ENCODE measurements around the gene PIAS4. TPM values are rescaled to one million over a fixed set of nuclear protein-coding genes. Genes with fewer than 3 reads are reported as not detected.

PIAS4 gene
- total and polyA plus RNA-seq, 2 donors (not counting 3 experiments of a cell fraction or from before 2014, with no cell fraction given): 26.2 to 46.2 TPM

- dilution Hi-C loops (cut with MboI; ENCODE audit: extremely low pct_ligation_motif_present, low sequenced_read_pairs): no loop called here
- Histone ChIP-seq H3K4me3 (replicated peaks in 1 of 3; ENCODE audit: insufficient read depth in 1 of 3, low read depth in 1 of 3, low read length in 3 of 3) (peak within 1 kb of the TSS; percentile 79 to 93 (median 86)), H4K20me1 (replicated peaks; ENCODE audit: control insufficient read depth, extremely low read depth, insufficient read depth, low read length) (no peaks in the 10 kb centered on the region), H2AFZ (ENCODE audit: low read depth, low read length) (no peak within 1 kb of the TSS), H3K36me3 (ENCODE audit: control insufficient read depth in 2 of 2, extremely low read depth in 1 of 2, insufficient read depth in 2 of 2, low read length in 2 of 2) (peaks cover 14 to 25% of the 10 kb centered on the region in 2 experiments), H3K27ac (ENCODE audit: insufficient read depth, low read depth, low read length) (peak within 1 kb of the TSS; percentile 92), H3K4me1 (ENCODE audit: control insufficient read depth, extremely low read depth, insufficient read depth, low read length) (peaks cover 23% of the 10 kb centered on the region), H3K27me3 (ENCODE audit: control insufficient read depth in 2 of 2, insufficient read depth in 2 of 2, low read length in 2 of 2) (no peaks in the 10 kb centered on the region), H3K9me3 (replicated peaks; ENCODE audit: control insufficient read depth, insufficient read depth, low read length) (no peaks in the 10 kb centered on the region), H3K9me1 (replicated peaks; ENCODE audit: control insufficient read depth, extremely low read depth, insufficient read depth, low read length) (no peaks in the 10 kb centered on the region), H3K79me2 (ENCODE audit: control insufficient read depth, insufficient read depth, low read length) (peaks cover 46% of the 10 kb centered on the region), H3K4me2 (ENCODE audit: insufficient read depth, low read length) (peak within 1 kb of the TSS; percentile 75), H3K9ac (replicated peaks; ENCODE audit: extremely low read depth, insufficient read depth, low read length) (peak within 1 kb of the TSS; percentile 98)
- DNase-seq (ENCODE audit: low read depth, low spot score) (peak; percentile 99), FAIRE-seq (peak; percentile 98)
- POLR2A ChIA-PET: interaction anchor here (1.0 to 4.9 kb wide), 4 partner anchors 10 to 17 kb away, joined by 3 to 82 read pairs (median 4); partner anchors contain the start of gene EEF2
- BruUV-seq (replicated peaks): no TSS peak
- TF ChIP-seq POLR2AphosphoS5 (IDR thresholded peaks at IDR 0.05; ENCODE audit: insufficient read depth, low read depth, low read length) (peak; percentile 93), POLR2A (IDR thresholded peaks at IDR 0.05; ENCODE audit: low read depth, low read length) (peak; percentile 83), FOS (IDR thresholded peaks at IDR 0.05; ENCODE audit: borderline replicate concordance, insufficient read depth, low read length) (no peak)
- intact Hi-C loops (cut with micrococcal nuclease): loop anchor here (1.0 kb wide), 1 partner anchor 14 kb away; the partner anchor contains the start of gene EEF2
- CTCF ChIA-PET: interaction anchor here (1.0 to 1.6 kb wide), 2 partner anchors 14 to 17 kb away, joined by 4 to 11 read pairs; partner anchors contain the start of gene EEF2
These were observed 36.5 kb upstream of the PIAS4 start, which contains the start of gene DAPK3 for GRCh38 chr19:3970808-3971598. TSS of gene DAPK3 (minus strand) at chr19:3971099. CDS start at chr19:3969735, 1,364 bp downstream.

- no TSS peak for BruUV-seq (replicated peaks)
- Histone ChIP-seq H3K4me1 (ENCODE audit: control insufficient read depth, extremely low read depth, insufficient read depth, low read length) (peaks cover under 1% of the 10 kb centered on the region), H3K4me2 (ENCODE audit: insufficient read depth, low read length) (no peak overlapping the region), H3K79me2 (ENCODE audit: control insufficient read depth, insufficient read depth, low read length) (peaks cover 53% of the 10 kb centered on the region), H3K9me3 (replicated peaks; ENCODE audit: control insufficient read depth, insufficient read depth, low read length) (no peaks in the 10 kb centered on the region), H3K27ac (ENCODE audit: insufficient read depth, low read depth, low read length) (no peak overlapping the region), H2AFZ (ENCODE audit: low read depth, low read length) (no peak overlapping the region), H3K36me3 (ENCODE audit: control insufficient read depth in 2 of 2, extremely low read depth in 1 of 2, insufficient read depth in 2 of 2, low read length in 2 of 2) (peaks cover 28 to 47% of the 10 kb centered on the region in 2 experiments), H3K4me3 (replicated peaks in 1 of 3; ENCODE audit: insufficient read depth in 1 of 3, low read depth in 1 of 3, low read length in 3 of 3) (no peak overlapping the region), H3K9me1 (replicated peaks; ENCODE audit: control insufficient read depth, extremely low read depth, insufficient read depth, low read length) (no peaks in the 10 kb centered on the region), H4K20me1 (replicated peaks; ENCODE audit: control insufficient read depth, extremely low read depth, insufficient read depth, low read length) (no peaks in the 10 kb centered on the region), H3K27me3 (ENCODE audit: control insufficient read depth in 2 of 2, insufficient read depth in 2 of 2, low read length in 2 of 2) (no peaks in the 10 kb centered on the region), H3K9ac (replicated peaks; ENCODE audit: extremely low read depth, insufficient read depth, low read length) (no peak overlapping the region)
- DNase-seq (ENCODE audit: low read depth, low spot score): no peak
- no peak for FAIRE-seq
- CTCF ChIA-PET: no interaction called here
- TF ChIP-seq JUN (IDR thresholded peaks at IDR 0.05; ENCODE audit: borderline replicate concordance, insufficient read depth, insufficient read length, low read depth): no peak
- no peak for TF ChIP-seq MYC (IDR thresholded peaks at IDR 0.05; ENCODE audit: low read depth, low read length)
- TF ChIP-seq POLR2AphosphoS5 (IDR thresholded peaks at IDR 0.05; ENCODE audit: insufficient read depth, low read depth, low read length): no peak
- TF ChIP-seq GATA2 (IDR thresholded peaks at IDR 0.05; ENCODE audit: insufficient read depth, insufficient read length, low read depth, low read length): no peak
- TF ChIP-seq CTCF (IDR thresholded peaks at IDR 0.05; ENCODE audit: extremely low read depth in 1 of 2, insufficient read depth in 1 of 2, low read depth in 1 of 2, low read length in 2 of 2): no peak
- TF ChIP-seq MAX (IDR thresholded peaks at IDR 0.05; ENCODE audit: insufficient read depth, insufficient read length): no peak
- no peak for TF ChIP-seq POLR2A (IDR thresholded peaks at IDR 0.05; ENCODE audit: low read depth, low read length)
- intact Hi-C loops (cut with micrococcal nuclease) (no loop called here), dilution Hi-C loops (cut with MboI; ENCODE audit: extremely low pct_ligation_motif_present, low sequenced_read_pairs) (no loop called here)
- POLR2A ChIA-PET: interaction anchor here (1.1 kb wide), 1 partner anchor 10 kb away, joined by 4 read pairs; the partner anchor contains the start of gene EEF2
These were observed 32.4 kb upstream of the PIAS4 start for GRCh38 chr19:3975144-3975543.
